Progenitor cell of endocrine pancreas (in vitro differentiated cells): Measurements from ENCODE around the gene ATP2A2. TPM values are rescaled to one million over a fixed set of nuclear protein-coding genes. Genes with fewer than 3 reads are reported as not detected.

Experiments used
- DNase-seq: peaks from one replicate; pipeline ENCODE4 v3.0.0; 2021; ENCODE audit warnings: low spot score; ENCODE audit not compliant: unreplicated experiment
- H3K27ac Mint-ChIP-seq: 2 replicates; pipeline ENCODE4 v1.8.0; 2021; ENCODE audit warnings: mild to moderate bottlenecking, moderate library complexity, mixed read lengths
- H3K27me3 Mint-ChIP-seq: 2 replicates; pipeline ENCODE4 v1.8.0; 2021; ENCODE audit warnings: mixed read lengths
- H3K36me3 Mint-ChIP-seq: 2 replicates; pipeline ENCODE4 v1.8.0; 2022; ENCODE audit warnings: mixed read lengths; ENCODE audit not compliant: insufficient read depth
- H3K4me1 Mint-ChIP-seq: 2 replicates; pipeline ENCODE4 v1.8.0; 2021; ENCODE audit warnings: low read depth, mixed read lengths
- H3K4me3 Mint-ChIP-seq: 2 replicates; pipeline ENCODE4 v1.8.0; 2021; ENCODE audit warnings: low read depth, mild to moderate bottlenecking, moderate library complexity, mixed read lengths
- H3K9me3 Mint-ChIP-seq: 2 replicates; pipeline ENCODE4 v1.8.0; 2021; ENCODE audit warnings: low read depth, mixed read lengths
- total RNA-seq: library from RNA; stranded (reverse); gene quantifications from 2 replicates; pipeline ENCODE4 v1.2.1, GENCODE V29; 2021
- TF ChIP-seq, protein P1 (sequence below): fragments of 200-600 bp; sonication (generic); IDR thresholded peaks from one replicate; pipeline ENCODE4 v1.5.0; 2021; ENCODE audit warnings: antibody characterized with exemption, mild to moderate bottlenecking; ENCODE audit not compliant: unreplicated experiment

The ATP2A2 gene
- total RNA-seq, 1 donor from 2014 or later: 167 TPM

DNA sequence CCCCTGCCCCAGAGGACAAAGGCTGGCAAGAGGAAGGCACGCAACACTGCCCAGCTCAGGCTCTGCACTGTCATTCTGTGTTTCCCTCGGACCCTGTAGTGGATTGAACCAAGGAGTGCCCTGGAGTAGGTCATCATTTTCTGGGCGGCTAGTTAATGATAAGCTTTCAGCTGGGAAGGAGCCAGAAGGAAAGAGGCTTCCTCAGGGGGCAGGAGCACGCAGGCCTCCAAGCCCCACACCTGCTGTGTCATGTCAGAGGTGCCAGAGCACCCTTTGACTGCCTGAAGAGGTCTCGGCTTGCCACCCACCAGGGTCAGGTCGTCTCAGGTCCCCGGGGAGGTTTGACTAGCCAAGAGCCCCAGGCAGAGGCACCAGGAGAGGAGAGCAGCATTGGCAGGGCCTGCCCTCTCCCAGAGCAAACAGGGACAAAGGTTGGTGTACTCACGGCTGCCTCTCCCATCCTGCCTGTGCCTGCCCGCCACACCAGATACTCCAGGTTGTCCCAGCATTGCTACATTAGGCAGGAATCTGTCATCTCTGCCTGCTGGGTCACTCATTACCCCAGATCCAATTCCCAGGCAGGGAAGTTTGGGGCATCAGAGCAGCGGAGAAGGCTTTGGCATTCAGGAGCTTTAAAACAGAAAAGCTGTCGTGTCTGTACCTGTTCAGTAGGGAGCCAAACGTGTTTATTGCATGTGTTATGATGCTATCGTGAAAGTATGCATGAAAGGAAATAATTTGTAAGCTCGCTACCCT, 33.5 kb upstream of the ATP2A2 start:
- no peaks in the 10 kb centered on the region for H3K27me3 Mint-ChIP-seq
- TF ChIP-seq, protein P1, sequence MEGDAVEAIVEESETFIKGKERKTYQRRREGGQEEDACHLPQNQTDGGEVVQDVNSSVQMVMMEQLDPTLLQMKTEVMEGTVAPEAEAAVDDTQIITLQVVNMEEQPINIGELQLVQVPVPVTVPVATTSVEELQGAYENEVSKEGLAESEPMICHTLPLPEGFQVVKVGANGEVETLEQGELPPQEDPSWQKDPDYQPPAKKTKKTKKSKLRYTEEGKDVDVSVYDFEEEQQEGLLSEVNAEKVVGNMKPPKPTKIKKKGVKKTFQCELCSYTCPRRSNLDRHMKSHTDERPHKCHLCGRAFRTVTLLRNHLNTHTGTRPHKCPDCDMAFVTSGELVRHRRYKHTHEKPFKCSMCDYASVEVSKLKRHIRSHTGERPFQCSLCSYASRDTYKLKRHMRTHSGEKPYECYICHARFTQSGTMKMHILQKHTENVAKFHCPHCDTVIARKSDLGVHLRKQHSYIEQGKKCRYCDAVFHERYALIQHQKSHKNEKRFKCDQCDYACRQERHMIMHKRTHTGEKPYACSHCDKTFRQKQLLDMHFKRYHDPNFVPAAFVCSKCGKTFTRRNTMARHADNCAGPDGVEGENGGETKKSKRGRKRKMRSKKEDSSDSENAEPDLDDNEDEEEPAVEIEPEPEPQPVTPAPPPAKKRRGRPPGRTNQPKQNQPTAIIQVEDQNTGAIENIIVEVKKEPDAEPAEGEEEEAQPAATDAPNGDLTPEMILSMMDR: no peak
- peaks cover 7% of the 10 kb centered on the region for H3K36me3 Mint-ChIP-seq
- peaks cover 44% of the 10 kb centered on the region for H3K4me1 Mint-ChIP-seq
- H3K9me3 Mint-ChIP-seq: no peaks in the 10 kb centered on the region
- H3K4me3 Mint-ChIP-seq: peak overlapping the region; percentile 21
- H3K27ac Mint-ChIP-seq: peak overlapping the region; percentile 93
- DNase-seq: no peak

DNA sequence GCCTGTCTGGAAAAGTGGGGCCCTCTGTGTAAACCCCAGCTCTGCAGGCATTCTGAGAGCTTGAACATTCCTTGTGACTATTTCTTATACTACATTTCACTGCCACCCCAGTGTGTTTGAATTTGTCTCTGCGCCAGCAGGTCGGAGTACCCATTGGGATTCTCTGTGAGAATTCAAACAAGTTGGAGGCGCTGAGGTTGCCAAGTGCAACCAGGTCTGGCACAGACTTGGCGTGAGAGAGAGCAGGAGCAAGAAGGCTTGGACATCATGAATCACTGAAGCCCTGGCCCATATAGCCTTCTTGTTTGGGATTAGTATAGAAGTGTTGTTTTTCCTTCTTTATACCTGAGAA, 33.0 kb upstream of the ATP2A2 start:
- Mint-ChIP-seq H3K4me1 (peaks cover 44% of the 10 kb centered on the region), H3K4me3 (no peak overlapping the region), H3K36me3 (peaks cover 6% of the 10 kb centered on the region), H3K27ac (peak overlapping the region; percentile 93), H3K9me3 (no peaks in the 10 kb centered on the region), H3K27me3 (no peaks in the 10 kb centered on the region)
- TF ChIP-seq, protein P1: no peak
- no peak for DNase-seq

DNA sequence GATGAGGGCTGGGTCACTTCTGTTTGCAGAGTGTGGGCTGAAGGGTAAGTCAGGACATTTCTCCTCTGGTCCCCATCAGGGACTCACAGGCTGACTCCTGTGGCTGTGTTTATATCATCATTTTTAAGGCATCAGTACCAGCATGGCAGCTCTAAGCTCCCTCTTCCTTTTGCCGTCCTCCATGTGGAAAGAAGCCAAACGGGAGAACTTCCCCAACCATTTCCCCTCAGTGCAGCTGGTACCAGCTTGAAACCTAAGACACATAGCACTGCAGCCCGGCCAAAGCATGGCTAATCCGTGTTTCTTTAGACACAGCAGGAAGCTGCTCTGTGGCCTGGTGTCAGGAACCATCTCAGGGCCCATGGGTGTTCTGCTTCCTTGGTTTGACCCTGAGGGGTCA, 31.9 kb upstream of the ATP2A2 start:
- TF ChIP-seq, protein P1: no peak
- Mint-ChIP-seq H3K36me3 (peaks cover 4% of the 10 kb centered on the region), H3K27ac (peak overlapping the region; percentile 22), H3K27me3 (no peaks in the 10 kb centered on the region), H3K4me3 (no peak overlapping the region), H3K9me3 (no peaks in the 10 kb centered on the region), H3K4me1 (peaks cover 44% of the 10 kb centered on the region)
- DNase-seq: no peak

DNA sequence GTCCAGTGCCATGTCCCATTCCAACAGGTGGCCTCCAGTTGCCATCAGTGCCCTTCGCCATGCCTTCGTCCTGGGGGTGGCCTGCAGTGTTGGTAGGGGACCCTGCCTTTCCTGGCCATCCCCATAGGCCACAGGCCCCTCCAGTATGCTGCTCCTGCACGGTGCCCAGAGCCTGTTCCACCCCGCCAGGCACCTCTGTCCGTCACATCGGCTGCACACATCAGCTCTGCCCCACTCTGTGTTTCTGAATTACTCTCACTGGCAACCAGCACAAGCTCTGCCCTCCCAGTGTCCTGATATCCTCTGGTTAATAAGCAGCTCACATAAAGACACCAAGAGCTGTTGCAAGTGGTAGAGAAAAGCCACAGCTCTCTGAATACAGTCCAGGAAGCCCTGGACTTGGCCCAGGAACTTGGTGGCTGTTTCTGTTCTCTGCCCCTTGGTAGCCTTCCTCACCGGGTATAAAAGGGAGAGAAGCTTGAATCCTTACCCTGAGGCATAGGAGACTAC, 31.3 kb upstream of the ATP2A2 start:
- peaks cover 2% of the 10 kb centered on the region for H3K36me3 Mint-ChIP-seq
- peaks cover 43% of the 10 kb centered on the region for H3K4me1 Mint-ChIP-seq
- no peak for DNase-seq
- TF ChIP-seq, protein P1: no peak
- peak overlapping the region; percentile 77 for H3K27ac Mint-ChIP-seq
- no peaks in the 10 kb centered on the region for H3K9me3 Mint-ChIP-seq
- no peaks in the 10 kb centered on the region for H3K27me3 Mint-ChIP-seq
- H3K4me3 Mint-ChIP-seq: no peak overlapping the region

DNA sequence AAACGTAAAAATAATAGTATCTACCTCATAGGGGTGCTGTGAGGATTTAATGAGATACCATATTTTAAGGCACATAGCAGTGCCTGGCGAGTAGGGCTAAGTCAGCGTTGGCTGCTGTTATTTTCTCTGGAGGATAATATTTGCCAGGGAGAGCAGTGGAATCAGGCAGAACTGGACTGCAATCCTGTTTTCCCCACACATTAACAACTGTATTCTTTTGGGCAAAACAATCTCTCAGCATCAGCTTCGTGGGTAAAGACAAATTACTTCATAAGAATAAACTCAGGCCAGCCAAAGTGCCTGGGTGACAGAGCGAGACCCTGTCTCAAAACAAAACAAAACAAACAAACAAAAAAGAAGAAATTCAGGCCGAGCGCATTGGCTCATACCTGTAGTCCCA, 29.7 kb upstream of the ATP2A2 start:
- no peak for DNase-seq
- H3K27ac Mint-ChIP-seq: no peak overlapping the region
- H3K36me3 Mint-ChIP-seq: no peaks in the 10 kb centered on the region
- no peak overlapping the region for H3K4me3 Mint-ChIP-seq
- TF ChIP-seq, protein P1: no peak
- H3K27me3 Mint-ChIP-seq: no peaks in the 10 kb centered on the region
- H3K9me3 Mint-ChIP-seq: no peaks in the 10 kb centered on the region
- peaks cover 40% of the 10 kb centered on the region for H3K4me1 Mint-ChIP-seq
